ENCODE results near the gene GPR61.
A peak's percentile ranks its signal among the peaks of the same experiment; 100 is the strongest.

The GPR61 gene

DNA sequence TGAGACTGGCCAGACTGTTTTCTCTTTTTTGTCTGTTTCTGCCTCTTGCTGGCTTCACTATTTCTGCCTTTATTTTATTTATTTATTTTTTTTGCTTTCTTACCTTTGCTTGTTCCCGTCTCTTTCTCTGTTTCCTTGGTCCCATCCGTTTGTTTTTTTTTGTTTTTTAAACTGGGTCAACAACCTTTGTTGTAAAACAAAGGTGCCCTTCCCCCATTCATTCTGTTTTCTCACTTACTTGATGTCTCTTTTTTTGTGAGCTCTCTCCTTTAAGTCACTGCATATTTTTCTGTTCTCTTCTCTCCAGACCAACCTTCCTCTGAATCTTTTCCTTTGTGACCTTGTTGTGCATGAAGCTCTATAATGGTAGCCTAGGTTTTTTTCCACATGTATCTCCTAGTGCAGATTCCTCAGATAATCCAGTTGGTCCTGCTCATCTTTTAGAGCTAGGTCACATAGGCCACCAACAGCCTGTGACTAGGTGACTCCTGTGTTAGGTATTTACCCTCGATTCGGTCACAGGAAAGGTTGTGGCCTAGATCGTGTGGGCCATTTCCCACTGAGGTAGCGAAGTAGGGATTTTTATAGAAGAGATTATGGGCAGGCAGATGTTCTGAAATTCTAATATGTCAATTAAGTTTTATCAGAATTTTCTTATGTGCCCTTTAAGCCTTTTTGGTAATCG, 24.7 kb downstream of the GPR61 start:
- CTCF ChIA-PET: interaction anchor here (0.6 to 1.0 kb wide), 4 partner anchors 18 to 210 kb away, joined by 3 to 6 read pairs (median 4); no protein-coding TSS in a partner anchor
- TF ChIP-seq PRDM1 (tag by site-specific recombination; IDR thresholded peaks at IDR 0.05) (peak; percentile 64), SALL2 (tag by site-specific recombination; IDR thresholded peaks at IDR 0.05; ENCODE audit: borderline replicate concordance) (no peak)
- peaks cover 13% of the 10 kb centered on the region for H3K4me1 ChIP-seq (ENCODE audit: control insufficient read depth, insufficient read depth, low read length)
- no peak overlapping the region for H3K27ac ChIP-seq (ENCODE audit: extremely low read depth, low read depth, low read length)
- no peaks in the 10 kb centered on the region for H3K9me3 ChIP-seq (ENCODE audit: control insufficient read depth, insufficient read depth, low read depth, low read length)
- POLR2A ChIA-PET: no interaction called here
- H3K4me3 ChIP-seq (ENCODE audit: low read depth, low read length): no peak overlapping the region
- H3K36me3 ChIP-seq (ENCODE audit: control insufficient read depth in 2 of 2, insufficient read depth in 1 of 2, low read length in 2 of 2): no peaks in the 10 kb centered on the region; a peak in 1 of 3 replicates

GRCh38 chr1:109565241-109565640, 25.6 kb downstream of the GPR61 start:
- TF ChIP-seq ZNF629 (tag by site-specific recombination; IDR thresholded peaks at IDR 0.05) (no peak), TSHZ1 (tag by site-specific recombination; IDR thresholded peaks at IDR 0.05; ENCODE audit: borderline replicate concordance) (no peak), ZIC2 (tag by site-specific recombination; IDR thresholded peaks at IDR 0.05) (no peak)
- TF ChIP-seq, protein P1, sequence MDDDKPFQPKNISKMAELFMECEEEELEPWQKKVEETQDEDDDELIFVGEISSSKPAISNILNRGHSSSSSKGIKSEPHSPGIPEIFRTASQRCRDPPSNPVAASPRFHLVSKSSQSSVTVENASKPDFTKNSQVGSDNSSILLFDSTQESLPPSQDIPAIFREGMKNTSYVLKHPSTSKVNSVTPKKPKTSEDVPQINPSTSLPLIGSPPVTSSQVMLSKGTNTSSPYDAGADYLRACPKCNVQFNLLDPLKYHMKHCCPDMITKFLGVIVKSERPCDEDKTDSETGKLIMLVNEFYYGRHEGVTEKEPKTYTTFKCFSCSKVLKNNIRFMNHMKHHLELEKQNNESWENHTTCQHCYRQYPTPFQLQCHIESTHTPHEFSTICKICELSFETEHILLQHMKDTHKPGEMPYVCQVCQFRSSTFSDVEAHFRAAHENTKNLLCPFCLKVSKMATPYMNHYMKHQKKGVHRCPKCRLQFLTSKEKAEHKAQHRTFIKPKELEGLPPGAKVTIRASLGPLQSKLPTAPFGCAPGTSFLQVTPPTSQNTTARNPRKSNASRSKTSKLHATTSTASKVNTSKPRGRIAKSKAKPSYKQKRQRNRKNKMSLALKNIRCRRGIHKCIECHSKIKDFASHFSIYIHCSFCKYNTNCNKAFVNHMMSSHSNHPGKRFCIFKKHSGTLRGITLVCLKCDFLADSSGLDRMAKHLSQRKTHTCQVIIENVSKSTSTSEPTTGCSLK (tag by site-specific recombination; IDR thresholded peaks at IDR 0.05): no peak
- TF ChIP-seq, protein P2, sequence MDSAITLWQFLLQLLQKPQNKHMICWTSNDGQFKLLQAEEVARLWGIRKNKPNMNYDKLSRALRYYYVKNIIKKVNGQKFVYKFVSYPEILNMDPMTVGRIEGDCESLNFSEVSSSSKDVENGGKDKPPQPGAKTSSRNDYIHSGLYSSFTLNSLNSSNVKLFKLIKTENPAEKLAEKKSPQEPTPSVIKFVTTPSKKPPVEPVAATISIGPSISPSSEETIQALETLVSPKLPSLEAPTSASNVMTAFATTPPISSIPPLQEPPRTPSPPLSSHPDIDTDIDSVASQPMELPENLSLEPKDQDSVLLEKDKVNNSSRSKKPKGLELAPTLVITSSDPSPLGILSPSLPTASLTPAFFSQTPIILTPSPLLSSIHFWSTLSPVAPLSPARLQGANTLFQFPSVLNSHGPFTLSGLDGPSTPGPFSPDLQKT (IDR thresholded peaks at IDR 0.05; ENCODE audit: borderline replicate concordance, low read depth, low read length): no peak
- peaks cover 18% of the 10 kb centered on the region for H3K4me1 ChIP-seq (ENCODE audit: control insufficient read depth, insufficient read depth, low read length)
- CTCF ChIA-PET: interaction anchor here (0.6 to 1.0 kb wide), 3 partner anchors 19 to 209 kb away, joined by 3 to 5 read pairs (median 3); no protein-coding TSS in a partner anchor
- no peaks in the 10 kb centered on the region; a peak in 1 of 3 replicates for H3K36me3 ChIP-seq (ENCODE audit: control insufficient read depth in 2 of 2, insufficient read depth in 1 of 2, low read length in 2 of 2)
- no peak overlapping the region for H3K27ac ChIP-seq (ENCODE audit: extremely low read depth, low read depth, low read length)
- no peak overlapping the region for H3K4me3 ChIP-seq (ENCODE audit: low read depth, low read length)
- no peaks in the 10 kb centered on the region for H3K9me3 ChIP-seq (ENCODE audit: control insufficient read depth, insufficient read depth, low read depth, low read length)
- POLR2A ChIA-PET: no interaction called here

DNA sequence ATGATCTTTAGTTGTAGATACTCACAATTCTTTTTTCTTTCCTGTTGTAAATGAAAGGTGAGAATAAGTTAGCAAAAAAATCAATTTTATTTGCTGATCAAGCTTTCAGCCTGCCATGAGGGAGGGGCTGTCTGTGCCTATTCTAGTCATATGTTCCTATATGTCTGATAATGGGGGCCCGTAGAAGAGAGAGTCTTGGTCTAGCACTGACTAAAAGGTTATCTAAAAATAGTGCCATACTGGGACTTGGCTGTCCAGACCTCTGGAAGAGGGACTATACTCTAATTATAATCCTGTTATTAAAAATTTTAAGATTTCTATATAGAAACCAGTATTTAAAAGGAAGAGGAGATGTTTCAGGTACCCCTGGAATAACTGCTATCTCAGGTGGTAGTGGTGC, 27.3 kb downstream of the GPR61 start:
- Histone ChIP-seq H3K4me3 (ENCODE audit: low read depth, low read length) (no peak overlapping the region), H3K36me3 (ENCODE audit: control insufficient read depth in 2 of 2, insufficient read depth in 1 of 2, low read length in 2 of 2) (no peaks in the 10 kb centered on the region; a peak in 1 of 3 replicates), H3K9me3 (ENCODE audit: control insufficient read depth, insufficient read depth, low read depth, low read length) (no peaks in the 10 kb centered on the region), H3K27ac (ENCODE audit: extremely low read depth, low read depth, low read length) (no peak overlapping the region), H3K4me1 (ENCODE audit: control insufficient read depth, insufficient read depth, low read length) (peaks cover 21% of the 10 kb centered on the region)
- CTCF ChIA-PET: interaction anchor here (0.6 to 0.7 kb wide), 2 partner anchors 44 to 461 kb away, joined by 4 to 6 read pairs; no protein-coding TSS in a partner anchor
- TF ChIP-seq GFI1B (tag by site-specific recombination; IDR thresholded peaks at IDR 0.05) (no peak), GLI4 (tag by site-specific recombination; IDR thresholded peaks at IDR 0.05) (no peak), ZNF19 (tag by site-specific recombination; IDR thresholded peaks at IDR 0.05; ENCODE audit: low read depth) (no peak), ZBTB17 (tag by site-specific recombination; IDR thresholded peaks at IDR 0.05) (no peak), HOXA7 (CRISPR knock-in tag; IDR thresholded peaks at IDR 0.05; ENCODE audit: borderline replicate concordance) (no peak)
- POLR2A ChIA-PET: no interaction called here
